Spinal cord (tissue), 10 donors: ENCODE results near the gene NOS3. TPM values are rescaled to one million over a fixed set of nuclear protein-coding genes. Genes with fewer than 3 reads are reported as not detected.
A peak's percentile ranks its signal among the peaks of the same experiment; 100 is the strongest.
"Not testable (repeated sequence)": the region's sequence is repeated elsewhere in the genome, so short reads cannot be mapped to it uniquely, and the experiment has no call there.

Experiments
- DNase-seq, 6 donors: peaks; one replicate each; pipeline versions ENCODE4 v3.0.0 to v3.0.0-alpha.2; 2013 to 2015; ENCODE audit warnings: low spot score in 6 of 6, low read depth in 4 of 6
- H3K27ac ChIP-seq: one replicate; pipeline ENCODE4 v1.5.1; 2013; ENCODE audit warnings: low read depth, low read length, control low read depth
- H3K27me3 ChIP-seq: one replicate; pipeline ENCODE4 v1.6.1; 2013; ENCODE audit warnings: low read length; ENCODE audit not compliant: control insufficient read depth, insufficient read depth
- H3K36me3 ChIP-seq: one replicate; pipeline ENCODE4 v1.6.1; 2013; ENCODE audit warnings: low read length; ENCODE audit not compliant: control insufficient read depth, insufficient read depth
- H3K4me1 ChIP-seq: one replicate; pipeline ENCODE4 v1.6.1; 2013; ENCODE audit warnings: low read length; ENCODE audit not compliant: control insufficient read depth, insufficient read depth
- H3K4me3 ChIP-seq: one replicate; pipeline ENCODE4 v1.5.1; 2013; ENCODE audit warnings: low read depth, low read length, control low read depth
- H3K9me3 ChIP-seq: one replicate; pipeline ENCODE4 v1.6.1; 2013; ENCODE audit warnings: low read length; ENCODE audit not compliant: control insufficient read depth, insufficient read depth
- WGBS: methylation state at CpG from one replicate; pipeline ENCODE4 v1.1.5; 2013; ENCODE audit warnings: missing lambda C conversion rate; ENCODE audit not compliant: insufficient coverage; 5-methylcytosine and 5-hydroxymethylcytosine counted together
- polyA plus RNA-seq, 2 donors: library from polyadenylated mRNA; unstranded; fragments of 120-200 nt; gene quantifications; one replicate each; pipeline ENCODE4 v1.2.1, GENCODE V29; 2013; ENCODE audit not compliant: insufficient read length in 2 of 2
- total RNA-seq, 2 donors: library from RNA; depleted of rRNA in 1 of 2; stranded (reverse); fragments of 120-200 nt in 1 of 2; fragments of >200 nt in 1 of 2; gene quantifications; one replicate each; pipeline versions ENCODE4 v1.2.3 to v1.2.4, GENCODE V29; 2013 to 2014
- donor health status: healthy.

NOS3 gene
- total and polyA plus RNA-seq, 4 donors: 2.4 to 13.4 (median 9.3) TPM

DNA sequence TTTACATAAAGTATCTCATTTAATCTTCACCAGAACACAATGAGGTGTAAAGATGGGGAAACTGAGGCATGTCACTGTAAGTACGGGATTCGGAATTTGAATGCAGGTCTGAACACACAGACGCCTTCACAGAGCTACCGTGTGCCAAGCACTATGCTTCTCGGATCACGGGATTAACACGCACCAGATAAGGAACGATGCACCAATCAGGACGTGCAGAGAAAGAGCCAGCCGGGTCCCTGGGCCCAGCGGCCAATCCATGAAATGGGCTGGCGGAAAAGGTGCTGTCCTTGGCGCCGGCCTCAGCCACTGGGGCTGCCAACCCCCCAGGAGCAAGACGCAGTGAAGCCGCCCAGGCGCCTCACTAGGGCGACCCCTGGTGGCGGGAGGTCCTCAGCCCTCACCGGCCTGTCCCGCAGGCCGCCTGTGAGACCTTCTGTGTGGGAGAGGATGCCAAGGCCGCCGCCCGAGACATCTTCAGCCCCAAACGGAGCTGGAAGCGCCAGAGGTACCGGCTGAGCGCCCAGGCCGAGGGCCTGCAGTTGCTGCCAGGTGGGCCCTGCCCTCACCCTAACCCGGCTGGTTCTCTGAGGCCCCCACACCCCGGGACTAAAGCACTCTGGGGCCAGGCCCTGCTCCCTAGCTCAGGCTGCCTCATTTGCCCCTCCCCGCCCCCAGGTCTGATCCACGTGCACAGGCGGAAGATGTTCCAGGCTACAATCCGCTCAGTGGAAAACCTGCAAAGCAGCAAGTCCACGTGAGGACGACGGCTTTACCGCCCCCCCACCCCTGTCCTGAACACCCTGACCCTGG is 17.9 kb downstream of the NOS3 start:
- H3K36me3 ChIP-seq: peaks cover 13% of the 10 kb centered on the region
- H3K4me3 ChIP-seq: peak overlapping the region; percentile 21
- peaks cover 49% of the 10 kb centered on the region for H3K4me1 ChIP-seq
- no peak overlapping the region for H3K27ac ChIP-seq
- peaks cover 8% of the 10 kb centered on the region for H3K27me3 ChIP-seq
- WGBS: 36% methylated on average over 39 of the region's 40 CpGs
- DNase-seq: peak in 2 of 6 donors; percentile 47 to 49
- no peaks in the 10 kb centered on the region for H3K9me3 ChIP-seq

DNA sequence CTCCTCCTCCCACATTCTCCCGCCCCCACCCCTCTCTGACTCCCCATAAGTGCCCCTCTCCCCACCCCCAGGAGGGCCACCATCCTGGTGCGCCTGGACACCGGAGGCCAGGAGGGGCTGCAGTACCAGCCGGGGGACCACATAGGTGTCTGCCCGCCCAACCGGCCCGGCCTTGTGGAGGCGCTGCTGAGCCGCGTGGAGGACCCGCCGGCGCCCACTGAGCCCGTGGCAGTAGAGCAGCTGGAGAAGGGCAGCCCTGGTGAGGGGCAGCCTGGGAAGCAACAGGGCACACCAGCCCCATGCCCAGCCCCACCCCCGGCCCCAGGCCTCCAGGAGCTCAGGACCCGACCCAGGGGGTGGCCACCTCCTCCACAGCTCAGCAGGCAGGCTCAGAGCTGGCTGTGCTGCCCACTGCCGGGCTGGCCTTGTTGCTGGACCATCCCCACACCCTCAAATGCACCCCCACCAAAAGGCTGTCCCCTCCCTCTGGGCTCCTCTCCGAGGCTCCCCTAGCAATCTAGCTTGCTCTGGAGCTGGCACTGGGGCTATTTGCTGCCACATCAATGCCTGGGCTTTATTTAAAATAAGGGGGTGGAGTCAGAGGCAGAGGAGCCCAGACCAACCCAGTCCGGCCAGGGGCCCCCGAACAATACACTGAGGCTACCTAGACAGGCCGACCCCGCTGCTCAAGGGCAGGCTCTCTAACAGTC is 18.7 kb downstream of the NOS3 start:
- Histone ChIP-seq H3K36me3 (peaks cover 13% of the 10 kb centered on the region), H3K4me3 (no peak overlapping the region), H3K9me3 (no peaks in the 10 kb centered on the region), H3K4me1 (peaks cover 56% of the 10 kb centered on the region), H3K27me3 (peaks cover 10% of the 10 kb centered on the region), H3K27ac (no peak overlapping the region)
- WGBS: 61% methylated on average over 20 of the region's 22 CpGs
- DNase-seq: no peak

DNA sequence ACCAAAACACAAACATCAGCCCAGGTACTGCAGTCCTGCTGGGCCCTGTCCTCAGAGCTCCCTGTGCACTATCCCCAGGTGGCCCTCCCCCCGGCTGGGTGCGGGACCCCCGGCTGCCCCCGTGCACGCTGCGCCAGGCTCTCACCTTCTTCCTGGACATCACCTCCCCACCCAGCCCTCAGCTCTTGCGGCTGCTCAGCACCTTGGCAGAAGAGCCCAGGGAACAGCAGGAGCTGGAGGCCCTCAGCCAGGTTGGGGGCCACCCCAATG is 19.2 kb downstream of the NOS3 start:
- no peak for DNase-seq
- Histone ChIP-seq H3K4me3 (no peak overlapping the region), H3K27me3 (peaks cover 10% of the 10 kb centered on the region), H3K4me1 (peaks cover 56% of the 10 kb centered on the region), H3K9me3 (no peaks in the 10 kb centered on the region), H3K27ac (no peak overlapping the region), H3K36me3 (peaks cover 13% of the 10 kb centered on the region)
- 21% methylated on average over 7 of the region's 7 CpGs for WGBS

DNA sequence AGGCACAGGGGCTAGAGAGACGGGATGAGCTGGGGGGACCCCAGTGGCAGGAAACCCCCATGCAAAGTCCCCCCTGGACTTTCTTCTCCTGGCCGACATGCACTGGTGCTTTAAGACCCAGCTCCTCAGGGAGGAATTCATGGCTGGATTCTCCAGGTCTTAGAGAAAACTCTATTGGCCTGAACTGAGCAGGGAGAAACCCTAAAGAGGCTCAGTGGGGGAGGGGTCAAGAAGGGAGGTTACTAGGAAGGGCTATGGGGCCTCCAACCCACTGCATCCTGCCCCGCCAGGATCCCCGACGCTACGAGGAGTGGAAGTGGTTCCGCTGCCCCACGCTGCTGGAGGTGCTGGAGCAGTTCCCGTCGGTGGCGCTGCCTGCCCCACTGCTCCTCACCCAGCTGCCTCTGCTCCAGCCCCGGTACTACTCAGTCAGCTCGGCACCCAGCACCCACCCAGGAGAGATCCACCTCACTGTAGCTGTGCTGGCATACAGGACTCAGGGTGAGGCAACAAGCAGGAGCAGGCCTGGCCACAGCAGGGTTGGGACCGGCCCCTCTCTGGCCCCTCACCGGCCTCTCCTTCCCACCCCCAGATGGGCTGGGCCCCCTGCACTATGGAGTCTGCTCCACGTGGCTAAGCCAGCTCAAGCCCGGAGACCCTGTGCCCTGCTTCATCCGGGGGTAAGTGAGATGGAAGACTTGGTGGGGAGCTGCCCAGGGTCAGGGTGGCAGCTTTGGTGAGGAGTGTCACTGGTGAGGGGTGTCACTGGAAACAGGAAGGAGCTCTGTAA is 19.7 kb downstream of the NOS3 start:
- peaks cover 56% of the 10 kb centered on the region for H3K4me1 ChIP-seq
- H3K36me3 ChIP-seq: peaks cover 13% of the 10 kb centered on the region
- H3K9me3 ChIP-seq: no peaks in the 10 kb centered on the region
- peak in 1 of 6 donors; percentile 38 for DNase-seq
- WGBS: 33% methylated on average over 17 of the region's 18 CpGs
- no peak overlapping the region for H3K27ac ChIP-seq
- H3K4me3 ChIP-seq: no peak overlapping the region
- peaks cover 10% of the 10 kb centered on the region for H3K27me3 ChIP-seq

DNA sequence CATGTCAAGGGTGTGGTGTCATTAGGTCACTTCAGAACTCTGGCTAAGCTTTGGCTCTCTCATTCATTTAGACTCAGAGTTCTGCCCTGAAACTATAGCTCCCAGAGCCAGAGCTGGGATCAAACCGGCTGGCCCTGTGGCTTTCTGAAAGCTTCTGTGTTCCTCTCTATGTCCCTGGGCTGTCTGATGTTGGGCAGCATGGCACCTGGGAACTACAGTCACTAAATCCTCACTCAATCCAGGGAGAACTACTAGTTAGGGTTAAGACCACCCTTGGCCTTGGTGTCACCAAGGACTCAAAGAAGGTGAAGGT is 20.2 kb downstream of the NOS3 start:
- Histone ChIP-seq H3K4me1 (peaks cover 56% of the 10 kb centered on the region), H3K27me3 (peaks cover 10% of the 10 kb centered on the region), H3K9me3 (no peaks in the 10 kb centered on the region), H3K4me3 (no peak overlapping the region), H3K27ac (no peak overlapping the region), H3K36me3 (peaks cover 13% of the 10 kb centered on the region)
- no peak for DNase-seq
- no CpG with 5 or more reads among the region's 1 CpG for WGBS

DNA sequence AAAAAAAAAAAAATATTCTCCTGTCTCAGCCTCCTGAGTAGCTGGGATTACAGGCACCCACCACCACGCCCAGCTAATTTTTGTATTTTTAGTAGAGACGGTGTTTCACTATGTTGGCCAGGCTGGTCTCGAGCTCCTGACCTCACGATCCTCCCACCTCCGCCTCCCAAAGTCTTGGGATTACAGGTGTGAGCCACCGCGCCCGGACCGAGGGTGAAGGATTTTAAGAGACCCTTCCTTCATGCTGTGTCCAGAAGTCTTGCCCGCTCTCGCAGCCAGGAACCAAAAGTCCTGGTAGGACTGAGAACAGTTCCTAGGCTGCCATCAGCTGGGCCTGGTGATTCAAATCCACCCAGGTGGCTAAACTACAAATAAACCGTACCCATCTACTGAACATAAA is 20.8 kb downstream of the NOS3 start:
- H3K4me3 ChIP-seq, DNase-seq, H3K27ac ChIP-seq, H3K9me3 ChIP-seq: not testable (repeated sequence)
- 90% methylated on average over 7 of the region's 12 CpGs for WGBS
- Histone ChIP-seq H3K36me3 (peaks cover 16% of the 10 kb centered on the region), H3K27me3 (peaks cover 10% of the 10 kb centered on the region), H3K4me1 (peaks cover 56% of the 10 kb centered on the region)

DNA sequence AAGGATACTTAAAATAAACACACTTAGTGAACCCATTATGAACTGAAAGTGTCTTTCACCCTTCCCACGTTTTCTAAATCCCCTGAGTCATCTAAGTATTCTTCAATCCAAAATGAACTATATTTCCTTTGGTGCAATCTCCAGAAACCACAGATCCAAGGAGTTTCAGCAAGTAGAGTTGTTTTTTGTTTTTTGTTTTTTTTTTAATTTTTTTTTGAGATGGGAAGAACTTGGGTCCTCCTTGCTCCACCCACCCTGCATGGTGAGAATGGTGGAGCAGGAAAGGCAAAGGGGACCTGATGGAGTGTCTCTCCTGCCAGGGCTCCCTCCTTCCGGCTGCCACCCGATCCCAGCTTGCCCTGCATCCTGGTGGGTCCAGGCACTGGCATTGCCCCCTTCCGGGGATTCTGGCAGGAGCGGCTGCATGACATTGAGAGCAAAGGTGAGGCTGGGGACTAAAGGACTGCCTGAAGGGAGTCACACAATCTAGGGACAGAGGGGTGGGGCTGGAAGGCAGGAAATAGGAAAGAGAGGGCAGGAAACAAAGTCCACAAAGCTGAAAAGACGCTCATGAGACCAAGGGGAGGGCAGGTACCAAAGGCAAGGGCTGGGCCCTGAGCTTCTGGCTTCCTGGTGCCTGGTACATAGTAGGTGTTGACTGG is 21.3 kb downstream of the NOS3 start:
- no peak overlapping the region for H3K4me3 ChIP-seq
- peaks cover 12% of the 10 kb centered on the region for H3K36me3 ChIP-seq
- peaks cover 10% of the 10 kb centered on the region for H3K27me3 ChIP-seq
- H3K27ac ChIP-seq: no peak overlapping the region
- peaks cover 56% of the 10 kb centered on the region for H3K4me1 ChIP-seq
- 93% methylated on average over 6 of the region's 6 CpGs for WGBS
- no peak for DNase-seq
- H3K9me3 ChIP-seq: no peaks in the 10 kb centered on the region

DNA sequence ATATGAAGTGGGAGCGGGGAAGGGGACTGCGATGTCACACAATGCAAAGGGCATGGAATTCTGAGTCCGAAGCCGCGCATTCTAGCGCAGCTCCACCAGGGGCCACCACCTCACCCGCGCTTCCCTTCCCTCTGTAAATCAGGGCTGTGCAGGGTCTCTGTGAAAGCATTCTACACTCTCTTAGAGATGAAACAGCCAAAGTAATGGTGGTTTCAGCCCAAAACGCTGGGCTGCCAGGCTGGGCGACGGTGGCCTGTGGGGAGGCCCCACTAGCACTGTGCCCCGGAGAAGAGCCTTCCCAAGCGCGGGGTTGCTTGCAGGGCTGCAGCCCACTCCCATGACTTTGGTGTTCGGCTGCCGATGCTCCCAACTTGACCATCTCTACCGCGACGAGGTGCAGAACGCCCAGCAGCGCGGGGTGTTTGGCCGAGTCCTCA is 22.1 kb downstream of the NOS3 start:
- H3K9me3 ChIP-seq: no peaks in the 10 kb centered on the region
- H3K4me1 ChIP-seq: peaks cover 57% of the 10 kb centered on the region
- peaks cover 11% of the 10 kb centered on the region for H3K27me3 ChIP-seq
- 10% methylated on average over 22 of the region's 23 CpGs for WGBS
- peak overlapping the region; percentile 47 for H3K27ac ChIP-seq
- H3K4me3 ChIP-seq: peak overlapping the region; percentile 40
- peak in 2 of 6 donors; percentile 69 to 87 for DNase-seq
- peaks cover 9% of the 10 kb centered on the region for H3K36me3 ChIP-seq

DNA sequence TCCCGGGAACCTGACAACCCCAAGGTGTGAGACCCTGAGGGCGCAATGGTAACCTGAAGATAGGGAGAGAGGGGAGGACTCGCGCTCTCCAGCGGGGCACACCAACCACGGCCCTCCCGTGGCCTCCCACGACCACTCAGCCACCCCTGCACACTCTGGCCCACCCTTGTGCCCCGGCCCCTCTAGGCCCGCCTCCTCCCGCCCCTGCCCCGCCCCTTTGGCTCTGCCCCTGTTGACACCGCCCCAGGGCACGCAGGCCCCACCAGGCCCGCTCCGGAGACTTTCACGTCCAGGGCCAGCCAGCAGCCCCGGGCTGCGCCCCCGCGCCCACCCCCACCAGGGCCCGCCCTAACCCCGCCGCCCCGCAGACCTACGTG is 22.5 kb downstream of the NOS3 start:
- H3K4me1 ChIP-seq: peaks cover 58% of the 10 kb centered on the region
- H3K27ac ChIP-seq: peak overlapping the region; percentile 47
- H3K27me3 ChIP-seq: peaks cover 15% of the 10 kb centered on the region
- peak overlapping the region; percentile 40 for H3K4me3 ChIP-seq
- peaks cover 9% of the 10 kb centered on the region for H3K36me3 ChIP-seq
- WGBS: under 1% methylated on average over 20 of the region's 26 CpGs
- no peak for DNase-seq
- H3K9me3 ChIP-seq: no peaks in the 10 kb centered on the region
